Measurements from ENCODE around the gene TMOD3. TPM values are rescaled to one million over a fixed set of nuclear protein-coding genes. Genes with fewer than 3 reads are reported as not detected.
A peak's percentile ranks its signal among the peaks of the same experiment; 100 is the strongest.

Gene TMOD3
- total RNA-seq, 6 experiments from 2014 or later, result 15.0 to 32.2 (median 20.6) TPM

GRCh38 chr15:51846066-51846462, 16.6 kb downstream of the TMOD3 start:
- DNase-seq, result no peak
- Histone ChIP-seq H3K4me1 (peaks cover 0 to 30% (median 9%) of the 10 kb centered on the region in 4 donors), H3K27ac (peak overlapping the region in 1 of 3 donors; percentile 27), H3K36me3 (no peaks in the 10 kb centered on the region), H3K27me3 (no peaks in the 10 kb centered on the region), H3K9me3 (no peaks in the 10 kb centered on the region), H3K4me3 (no peak overlapping the region)
- 90% methylated on average over 3 of the region's 3 CpGs for WGBS (ENCODE audit: insufficient coverage, low coverage, low lambda C conversion rate, missing lambda C conversion rate)
- TF ChIP-seq POLR2A (IDR thresholded peaks at IDR 0.05), result no peak
- no peak for TF ChIP-seq CTCF (IDR thresholded peaks at IDR 0.05)
- intact Hi-C loops (cut with DNase I), result no loop called here
- no peak for ATAC-seq

GRCh38 chr15:51846463-51847230, 17.2 kb downstream of the TMOD3 start:
- Histone ChIP-seq H3K4me1 (peaks cover 0 to 26% (median 9%) of the 10 kb centered on the region in 4 donors), H3K27ac (no peak overlapping the region)
- intact Hi-C loops (cut with DNase I), result no loop called here

GRCh38 chr15:51848811-51849210, 19.4 kb downstream of the TMOD3 start:
- Histone ChIP-seq H3K4me1 (peaks cover 0 to 18% (median 6%) of the 10 kb centered on the region in 4 donors), H3K4me3 (no peak overlapping the region), H3K9me3 (no peaks in the 10 kb centered on the region), H3K27ac (no peak overlapping the region), H3K27me3 (no peaks in the 10 kb centered on the region), H3K36me3 (no peaks in the 10 kb centered on the region)
- intact Hi-C loops (cut with DNase I), result no loop called here
- ATAC-seq (peak; percentile 36 to 58 (median 48)), DNase-seq (no peak)
- WGBS (ENCODE audit: insufficient coverage, low coverage, low lambda C conversion rate, missing lambda C conversion rate), result 49% methylated on average over 3 of the region's 3 CpGs
- TF ChIP-seq POLR2A (IDR thresholded peaks at IDR 0.05) (no peak), CTCF (IDR thresholded peaks at IDR 0.05) (no peak)

More at GRCh38 chr15:51846463-51847230, 17.2 kb downstream of the TMOD3 start:
- ATAC-seq (peak in 3 of 4 donors; percentile 17 to 35 (median 24)), DNase-seq (no peak)
- Histone ChIP-seq H3K9me3 (no peaks in the 10 kb centered on the region), H3K27me3 (no peaks in the 10 kb centered on the region), H3K36me3 (no peaks in the 10 kb centered on the region), H3K4me3 (no peak overlapping the region)
- TF ChIP-seq POLR2A (IDR thresholded peaks at IDR 0.05) (no peak), CTCF (IDR thresholded peaks at IDR 0.05) (no peak)
- WGBS (ENCODE audit: insufficient coverage, low coverage, low lambda C conversion rate, missing lambda C conversion rate), result 63% methylated on average over 3 of the region's 3 CpGs

- TF ChIP-seq CTCF (IDR thresholded peaks at IDR 0.05) (no peak), POLR2A (IDR thresholded peaks at IDR 0.05) (no peak)
- Histone ChIP-seq H3K27me3 (no peaks in the 10 kb centered on the region), H3K4me1 (peaks cover 0 to 26% (median 11%) of the 10 kb centered on the region in 4 donors), H3K27ac (no peak overlapping the region), H3K4me3 (no peak overlapping the region), H3K9me3 (no peaks in the 10 kb centered on the region), H3K36me3 (no peaks in the 10 kb centered on the region)
- DNase-seq, result no peak
- 100% methylated on average over 3 of the region's 3 CpGs for WGBS (ENCODE audit: insufficient coverage, low coverage, low lambda C conversion rate, missing lambda C conversion rate)
- intact Hi-C loops (cut with DNase I), result no loop called here
- ATAC-seq, result no peak
Observed at GRCh38 chr15:51849860-51850259, 20.4 kb downstream of the TMOD3 start.

Measured in right lobe of liver (tissue), 6 donors.